IMR-90 (cell line): ENCODE data around the gene CDNF. TPM values are rescaled to one million over a fixed set of nuclear protein-coding genes. Genes with fewer than 3 reads are reported as not detected.

Experiments
- ATAC-seq: fragments of 200-7000 bp; cut with Tn5 transposase; 2 replicates; pipeline ENCODE4 v1.9.1; 2020; ENCODE audit warnings: low read depth, mild to moderate bottlenecking, moderate library complexity
- BruUV-seq: library from RNA; stranded (reverse); fragments of 400-500 nt; replicated peaks from 2 replicates; lab custom pipeline; 2021; lab: Mats Ljungman, UMichigan
- CTCF ChIA-PET: fragments of 300-600 bp; formaldehyde crosslinking; extraction: SDS; loops from one replicate; lab custom pipeline; 2021; ENCODE audit warnings: antibody characterized with exemption; lab: Yijun Ruan, JAX
- POLR2A ChIA-PET: fragments of 300-600 bp; sonication (Branson Sonifier 250); formaldehyde crosslinking; loops from one replicate; lab custom pipeline; 2022; ENCODE audit warnings: antibody characterized with exemption; ENCODE audit not compliant: unreplicated experiment; lab: Charles Lee
- DNase-seq: peaks from one replicate; pipeline ENCODE4 v3.0.0; 2013
- H2AFZ ChIP-seq: replicated peaks from 2 replicates; pipeline ENCODE3; 2013; ENCODE audit warnings: low read length, mild to moderate bottlenecking; ENCODE audit not compliant: poor library complexity
- H2AK5ac ChIP-seq: 2 replicates; pipeline ENCODE4 v1.6.1; 2013; ENCODE audit warnings: low read depth, low read length, inconsistent platforms
- H2AK9ac ChIP-seq: replicated peaks from 2 replicates; pipeline ENCODE3; 2013; ENCODE audit warnings: mild to moderate bottlenecking, low read depth, low read length, moderate library complexity; ENCODE audit not compliant: poor library complexity
- H2BK120ac ChIP-seq: 2 replicates; pipeline ENCODE4 v1.6.1; 2013; ENCODE audit warnings: low read depth, low read length, inconsistent platforms
- H2BK15ac ChIP-seq: 3 replicates; pipeline ENCODE4 v1.6.1; 2013; ENCODE audit warnings: low read depth, low read length, inconsistent platforms
- H2BK20ac ChIP-seq: 2 replicates; pipeline ENCODE4 v1.6.1; 2013; ENCODE audit warnings: low read depth, mild to moderate bottlenecking, inconsistent platforms, low read length, moderate library complexity
- H2BK5ac ChIP-seq: 2 replicates; pipeline ENCODE4 v1.6.1; 2013; ENCODE audit warnings: mild to moderate bottlenecking, low read depth, low read length, inconsistent platforms; ENCODE audit not compliant: poor library complexity, severe bottlenecking
- H3K14ac ChIP-seq: replicated peaks from 2 replicates; pipeline ENCODE4 v1.6.1; 2013; ENCODE audit warnings: low read depth, low read length, inconsistent platforms
- H3K18ac ChIP-seq: 2 replicates; pipeline ENCODE4 v1.6.1; 2013; ENCODE audit warnings: low read depth, low read length, control low read depth
- H3K23ac ChIP-seq: 2 replicates; pipeline ENCODE4 v1.6.1; 2013; ENCODE audit warnings: low read depth, low read length, inconsistent platforms
- H3K27ac ChIP-seq: 2 replicates; pipeline ENCODE4 v1.5.1; 2013; ENCODE audit warnings: mild to moderate bottlenecking, control low read depth, low read length; ENCODE audit not compliant: insufficient read depth
- H3K27me3 ChIP-seq: 2 replicates; pipeline ENCODE4 v1.6.1; 2013; ENCODE audit warnings: low read length; ENCODE audit not compliant: control insufficient read depth, insufficient read depth
- H3K36me3 ChIP-seq: 2 replicates; pipeline ENCODE4 v1.6.1; 2013; ENCODE audit warnings: low read length, mixed read lengths; ENCODE audit not compliant: control insufficient read depth, insufficient read depth
- H3K4ac ChIP-seq: 2 replicates; pipeline ENCODE4 v1.6.1; 2013; ENCODE audit warnings: low read depth, low read length, inconsistent platforms
- H3K4me1 ChIP-seq: 2 replicates; pipeline ENCODE4 v1.6.1; 2013; ENCODE audit warnings: low read length, mixed read lengths; ENCODE audit not compliant: control insufficient read depth, insufficient read depth
- H3K4me2 ChIP-seq: 2 replicates; pipeline ENCODE4 v1.6.1; 2013; ENCODE audit warnings: low read depth, mild to moderate bottlenecking, control low read depth, low read length, moderate library complexity
- H3K4me3 ChIP-seq: 2 replicates; pipeline ENCODE4 v1.5.1; 2013; ENCODE audit warnings: low read depth, mild to moderate bottlenecking, control low read depth, low read length, moderate library complexity; ENCODE audit not compliant: insufficient read depth
- H3K56ac ChIP-seq: 2 replicates; pipeline ENCODE4 v1.6.1; 2013; ENCODE audit warnings: low read length, inconsistent platforms; ENCODE audit not compliant: insufficient read depth; ENCODE audit errors: extremely low read depth
- H3K79me1 ChIP-seq, 2 experiments: 2 replicates each; pipeline ENCODE4 v1.6.1; 2013; ENCODE audit warnings: low read length in 2 of 2, inconsistent platforms in 1 of 2, low read depth in 1 of 2
- H3K9ac ChIP-seq: 2 replicates; pipeline ENCODE4 v1.6.1; 2013; ENCODE audit warnings: low read depth, low read length, control low read depth
- H3K9me1 ChIP-seq: 2 replicates; pipeline ENCODE4 v1.6.1; 2013; ENCODE audit warnings: low read length, inconsistent platforms; ENCODE audit not compliant: insufficient read depth
- H3K9me3 ChIP-seq: 2 replicates; pipeline ENCODE4 v1.6.1; 2013; ENCODE audit warnings: low read length; ENCODE audit not compliant: control insufficient read depth, insufficient read depth
- H4K20me1 ChIP-seq: 2 replicates; pipeline ENCODE4 v1.6.1; 2013; ENCODE audit warnings: low read length, inconsistent platforms; ENCODE audit not compliant: insufficient read depth
- H4K5ac ChIP-seq: 2 replicates; pipeline ENCODE4 v1.6.1; 2013; ENCODE audit warnings: mild to moderate bottlenecking, low read depth, low read length, control low read depth
- H4K8ac ChIP-seq, 2 experiments: 2 replicates each; pipeline ENCODE4 v1.6.1; 2013; ENCODE audit warnings: low read depth in 2 of 2, low read length in 2 of 2, control low read depth in 1 of 2, inconsistent platforms in 1 of 2
- H4K91ac ChIP-seq: 2 replicates; pipeline ENCODE4 v1.6.1; 2013; ENCODE audit warnings: low read depth, low read length, inconsistent platforms; ENCODE audit not compliant: insufficient read depth
- BHLHE40 ChIP-seq: fragments of 150-350 bp; IDR thresholded peaks from 2 replicates; pipeline ENCODE4 v1.6.1; 2016; ENCODE audit warnings: mild to moderate bottlenecking, low read depth, low read length
- CEBPB ChIP-seq: IDR thresholded peaks from 2 replicates; pipeline ENCODE4 v1.6.1; 2012; ENCODE audit warnings: low read depth, low read length, improper control_type of control experiment
- CHD1 ChIP-seq: IDR thresholded peaks from 2 replicates; pipeline ENCODE4 v1.6.1; 2012; ENCODE audit warnings: low read depth, low read length, improper control_type of control experiment
- FOS ChIP-seq: fragments of 150-350 bp; IDR thresholded peaks from 2 replicates; pipeline ENCODE4 v1.6.1; 2016; ENCODE audit warnings: low read depth, low read length
- MXI1 ChIP-seq: IDR thresholded peaks from 2 replicates; pipeline ENCODE4 v1.6.1; 2012; ENCODE audit warnings: low read depth, mild to moderate bottlenecking, low read length, moderate library complexity, borderline replicate concordance
- NFE2L2 ChIP-seq: fragments of 150-350 bp; IDR thresholded peaks from 2 replicates; pipeline ENCODE4 v1.6.1; 2016; ENCODE audit warnings: low read depth, mild to moderate bottlenecking, low read length
- RAD21 ChIP-seq: IDR thresholded peaks from 2 replicates; pipeline ENCODE4 v1.6.1; 2012; ENCODE audit warnings: low read length, improper control_type of control experiment
- RCOR1 ChIP-seq: IDR thresholded peaks from 2 replicates; pipeline ENCODE4 v1.6.1; 2012; ENCODE audit warnings: mild to moderate bottlenecking, low read length, improper control_type of control experiment; ENCODE audit not compliant: insufficient replicate concordance
- RFX5 ChIP-seq: IDR thresholded peaks from 2 replicates; pipeline ENCODE4 v1.8.0; 2012; ENCODE audit warnings: low read depth, mild to moderate bottlenecking, low read length, moderate library complexity
- SMC3 ChIP-seq: fragments of 150-350 bp; IDR thresholded peaks from 2 replicates; pipeline ENCODE4 v1.6.1; 2016; ENCODE audit warnings: low read depth, mild to moderate bottlenecking, antibody characterized with exemption, low read length, moderate library complexity
- whole genome bisulfite sequencing, 2 experiments: methylation state at CpG; one replicate each; pipeline versions ENCODE4 v1.1.5 to v1.1.7; 2013; ENCODE audit warnings: missing lambda C conversion rate in 2 of 2; ENCODE audit not compliant: insufficient read length in 1 of 2; ENCODE audit errors: extremely low coverage in 2 of 2; 5-methylcytosine and 5-hydroxymethylcytosine counted together
- dilution Hi-C: fragments of 300-500 bp; cut with HindIII; formaldehyde crosslinking; loops from one replicate; pipeline ENCODE4 v1.14.3; 2018; ENCODE audit warnings: low sequenced_read_pairs; ENCODE audit not compliant: unreplicated experiment
- in situ Hi-C: fragments of 300-500 bp; cut with MboI; formaldehyde crosslinking; loops from 3 replicates; pipeline ENCODE4 v1.14.3; 2019; ENCODE audit warnings: low sequenced_read_pairs, inconsistent platforms, mixed read lengths
- intact Hi-C: fragments of 100-400 bp; cut with micrococcal nuclease; formaldehyde crosslinking; loops from 2 replicates; pipeline ENCODE4 v1.10.0; 2022
- polyA plus RNA-seq, 3 experiments: library from polyadenylated mRNA; depleted of rRNA; stranded (reverse); fragments of >200 nt; gene quantifications; 2 replicates each; pipeline ENCODE4 v1.2.3, GENCODE V29; 2012; ENCODE audit warnings: low replicate concordance in 1 of 3
- total RNA-seq: library from RNA; depleted of rRNA; stranded (reverse); fragments of >200 nt; gene quantifications from 2 replicates; pipeline ENCODE4 v1.2.3, GENCODE V29; 2012
- TF ChIP-seq, protein P1 (sequence below): fragments of 150-350 bp; IDR thresholded peaks from 2 replicates; pipeline ENCODE4 v1.6.1; 2016; ENCODE audit warnings: low read depth, mild to moderate bottlenecking, low read length, moderate library complexity, borderline replicate concordance
- TF ChIP-seq, protein P2 (sequence below): conservative IDR thresholded peaks from 2 replicates; pipeline ENCODE4 v1.5.1; 2012; ENCODE audit warnings: mild to moderate bottlenecking, low read depth, low read length, improper control_type of control experiment
- TF ChIP-seq, protein P3 (sequence below): fragments of 150-350 bp; IDR thresholded peaks from 2 replicates; pipeline ENCODE4 v1.6.1; 2017; ENCODE audit warnings: mild to moderate bottlenecking, antibody characterized with exemption, low read length, low read depth

CDNF gene
- total and polyA plus RNA-seq, 2 of the 4 experiments (the other 2 are of a cell fraction): 0.72 to 1.3 TPM

DNA sequence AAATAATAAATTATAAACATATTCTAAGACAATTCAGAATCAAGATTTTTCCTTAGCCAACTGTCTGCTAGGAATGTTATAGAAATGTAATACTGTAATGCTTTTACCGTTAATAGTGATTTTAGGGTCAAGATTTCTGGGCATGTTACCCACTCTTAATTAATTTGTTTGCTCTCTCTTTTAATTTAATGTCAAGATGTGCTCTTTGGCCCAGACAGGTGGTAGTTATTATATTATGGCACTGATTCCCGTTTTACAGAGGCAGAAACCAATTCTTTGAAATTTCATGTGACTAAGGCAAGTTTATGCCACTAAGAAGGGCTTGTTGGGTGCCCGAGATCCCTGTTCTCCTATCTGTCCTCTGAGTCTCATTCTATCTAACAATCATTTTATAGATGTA, 62.2 kb downstream of the CDNF start:
- ATAC-seq (no peak), DNase-seq (no peak)
- H3K9me1 ChIP-seq: peaks cover 7% of the 10 kb centered on the region
- no peak overlapping the region for H3K4ac ChIP-seq
- no peak overlapping the region for H3K27ac ChIP-seq
- no TSS peak for BruUV-seq
- H3K4me2 ChIP-seq: no peak overlapping the region
- no peak overlapping the region for H2BK20ac ChIP-seq
- no peak overlapping the region for H4K5ac ChIP-seq
- no peak overlapping the region for H4K91ac ChIP-seq
- POLR2A ChIA-PET: no interaction called here
- intact Hi-C loops (no loop called here), in situ Hi-C loops (no loop called here), dilution Hi-C loops (no loop called here)
- H3K14ac ChIP-seq: no peak overlapping the region
- no peak overlapping the region for H2BK15ac ChIP-seq
- H3K56ac ChIP-seq: no peak overlapping the region
- no peak overlapping the region for H3K9ac ChIP-seq
- no peaks in the 10 kb centered on the region for H3K79me1 ChIP-seq
- peaks cover 12% of the 10 kb centered on the region for H3K4me1 ChIP-seq
- H4K20me1 ChIP-seq: no peaks in the 10 kb centered on the region; the same call in 1 of the 2 replicates
- TF ChIP-seq RFX5: no peak
- no peak for TF ChIP-seq RCOR1
- no peak for TF ChIP-seq BHLHE40
- TF ChIP-seq, protein P1, sequence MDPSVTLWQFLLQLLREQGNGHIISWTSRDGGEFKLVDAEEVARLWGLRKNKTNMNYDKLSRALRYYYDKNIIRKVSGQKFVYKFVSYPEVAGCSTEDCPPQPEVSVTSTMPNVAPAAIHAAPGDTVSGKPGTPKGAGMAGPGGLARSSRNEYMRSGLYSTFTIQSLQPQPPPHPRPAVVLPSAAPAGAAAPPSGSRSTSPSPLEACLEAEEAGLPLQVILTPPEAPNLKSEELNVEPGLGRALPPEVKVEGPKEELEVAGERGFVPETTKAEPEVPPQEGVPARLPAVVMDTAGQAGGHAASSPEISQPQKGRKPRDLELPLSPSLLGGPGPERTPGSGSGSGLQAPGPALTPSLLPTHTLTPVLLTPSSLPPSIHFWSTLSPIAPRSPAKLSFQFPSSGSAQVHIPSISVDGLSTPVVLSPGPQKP: no peak
- TF ChIP-seq CHD1: no peak
- no peak for TF ChIP-seq MXI1
- no peak for TF ChIP-seq FOS
- TF ChIP-seq, protein P2, sequence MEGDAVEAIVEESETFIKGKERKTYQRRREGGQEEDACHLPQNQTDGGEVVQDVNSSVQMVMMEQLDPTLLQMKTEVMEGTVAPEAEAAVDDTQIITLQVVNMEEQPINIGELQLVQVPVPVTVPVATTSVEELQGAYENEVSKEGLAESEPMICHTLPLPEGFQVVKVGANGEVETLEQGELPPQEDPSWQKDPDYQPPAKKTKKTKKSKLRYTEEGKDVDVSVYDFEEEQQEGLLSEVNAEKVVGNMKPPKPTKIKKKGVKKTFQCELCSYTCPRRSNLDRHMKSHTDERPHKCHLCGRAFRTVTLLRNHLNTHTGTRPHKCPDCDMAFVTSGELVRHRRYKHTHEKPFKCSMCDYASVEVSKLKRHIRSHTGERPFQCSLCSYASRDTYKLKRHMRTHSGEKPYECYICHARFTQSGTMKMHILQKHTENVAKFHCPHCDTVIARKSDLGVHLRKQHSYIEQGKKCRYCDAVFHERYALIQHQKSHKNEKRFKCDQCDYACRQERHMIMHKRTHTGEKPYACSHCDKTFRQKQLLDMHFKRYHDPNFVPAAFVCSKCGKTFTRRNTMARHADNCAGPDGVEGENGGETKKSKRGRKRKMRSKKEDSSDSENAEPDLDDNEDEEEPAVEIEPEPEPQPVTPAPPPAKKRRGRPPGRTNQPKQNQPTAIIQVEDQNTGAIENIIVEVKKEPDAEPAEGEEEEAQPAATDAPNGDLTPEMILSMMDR: no peak
- no peak for TF ChIP-seq SMC3
- TF ChIP-seq CEBPB: no peak
- TF ChIP-seq NFE2L2: no peak
- TF ChIP-seq RAD21: no peak
- TF ChIP-seq, protein P3, sequence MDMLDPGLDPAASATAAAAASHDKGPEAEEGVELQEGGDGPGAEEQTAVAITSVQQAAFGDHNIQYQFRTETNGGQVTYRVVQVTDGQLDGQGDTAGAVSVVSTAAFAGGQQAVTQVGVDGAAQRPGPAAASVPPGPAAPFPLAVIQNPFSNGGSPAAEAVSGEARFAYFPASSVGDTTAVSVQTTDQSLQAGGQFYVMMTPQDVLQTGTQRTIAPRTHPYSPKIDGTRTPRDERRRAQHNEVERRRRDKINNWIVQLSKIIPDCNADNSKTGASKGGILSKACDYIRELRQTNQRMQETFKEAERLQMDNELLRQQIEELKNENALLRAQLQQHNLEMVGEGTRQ: no peak
- no peak overlapping the region for H3K4me3 ChIP-seq
- no peaks in the 10 kb centered on the region for H3K36me3 ChIP-seq
- H2AK9ac ChIP-seq: no peak overlapping the region
- H3K23ac ChIP-seq: no peak overlapping the region
- H2AFZ ChIP-seq: no peak overlapping the region
- no CpG with 5 or more reads among the region's 3 CpGs for WGBS, 2 experiments
- H3K9me3 ChIP-seq: no peaks in the 10 kb centered on the region
- H4K8ac ChIP-seq: no peak overlapping the region
- H3K18ac ChIP-seq: no peak overlapping the region
- H2BK120ac ChIP-seq: no peak overlapping the region
- no peaks in the 10 kb centered on the region for H3K27me3 ChIP-seq
- H2AK5ac ChIP-seq: no peak overlapping the region
- H2BK5ac ChIP-seq: no peak overlapping the region
- CTCF ChIA-PET: no interaction called here
